COLO829 (cell line): Measurements from ENCODE around the gene RPP25.

Experiments
- DNase-seq: peaks from one replicate; pipeline ENCODE4 v3.0.0; 2012; ENCODE audit warnings: low spot score

Gene RPP25

GRCh38 chr15:74956648-74957475 lies at the start of gene RPP25:
RPP25 (minus strand) TSS chr15:74956772; CDS start chr15:74956583, 189 bp downstream.
- no peak for DNase-seq

DNA sequence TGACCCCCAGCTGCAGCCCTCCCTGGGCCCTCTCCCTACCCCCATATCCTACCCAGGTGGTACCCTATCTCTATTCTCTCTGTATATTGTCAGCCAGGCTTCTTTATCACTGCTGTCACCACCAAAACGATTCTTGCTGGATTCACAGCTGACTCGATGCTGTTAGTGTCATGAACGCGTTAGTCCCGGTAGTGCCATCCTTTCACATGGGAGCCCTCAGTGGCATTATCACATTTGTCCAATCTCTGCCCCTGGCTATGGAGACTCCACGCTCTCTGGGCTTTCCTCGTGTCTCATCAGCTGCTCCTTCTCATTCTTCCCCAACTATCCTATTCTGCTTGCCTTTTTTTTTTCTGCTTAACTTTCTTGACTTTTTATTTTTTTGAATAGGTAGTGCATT lies 45.8 kb upstream of the RPP25 start:
- DNase-seq: no peak

DNA sequence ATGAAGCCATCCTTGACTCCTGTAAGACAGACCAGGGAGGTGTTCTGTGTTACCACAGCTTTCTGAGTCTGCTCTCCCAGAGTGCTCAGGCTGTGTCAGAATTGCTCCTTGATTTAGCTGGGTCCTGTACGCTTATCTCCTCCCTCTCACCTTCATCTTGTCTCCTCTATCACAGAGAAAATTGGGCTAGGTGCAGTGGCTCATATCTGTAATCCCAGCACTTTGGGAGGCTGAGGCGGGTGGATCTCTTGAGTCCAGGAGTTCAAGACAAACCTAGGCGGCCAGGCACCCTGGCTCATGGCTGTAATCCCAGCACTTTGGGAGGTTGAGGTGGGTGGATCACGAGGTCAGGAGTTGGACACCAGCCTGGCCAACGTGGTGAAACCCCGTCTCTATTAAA lies 44.7 kb upstream of the RPP25 start:
- DNase-seq: no peak

DNA sequence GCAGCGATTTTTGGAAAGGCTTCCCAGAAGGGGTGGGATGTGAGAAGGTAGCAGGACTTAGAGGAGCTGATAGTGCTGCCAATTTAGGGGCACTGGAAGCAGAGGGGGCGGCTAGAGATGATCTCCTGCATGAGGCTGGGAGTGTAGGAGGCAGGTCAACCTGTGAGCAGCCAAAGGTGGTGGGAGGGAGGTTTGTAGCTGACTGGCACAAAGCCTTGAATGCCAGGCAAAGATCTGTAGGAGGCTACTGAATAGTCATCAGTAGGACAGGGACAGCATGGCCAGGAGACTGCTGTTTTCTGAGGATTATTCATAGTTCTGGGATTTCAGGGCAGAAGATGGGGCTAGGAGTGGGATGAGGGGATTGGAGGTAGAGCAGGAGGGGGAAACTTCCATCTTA lies 41.0 kb upstream of the RPP25 start:
- no peak for DNase-seq

DNA sequence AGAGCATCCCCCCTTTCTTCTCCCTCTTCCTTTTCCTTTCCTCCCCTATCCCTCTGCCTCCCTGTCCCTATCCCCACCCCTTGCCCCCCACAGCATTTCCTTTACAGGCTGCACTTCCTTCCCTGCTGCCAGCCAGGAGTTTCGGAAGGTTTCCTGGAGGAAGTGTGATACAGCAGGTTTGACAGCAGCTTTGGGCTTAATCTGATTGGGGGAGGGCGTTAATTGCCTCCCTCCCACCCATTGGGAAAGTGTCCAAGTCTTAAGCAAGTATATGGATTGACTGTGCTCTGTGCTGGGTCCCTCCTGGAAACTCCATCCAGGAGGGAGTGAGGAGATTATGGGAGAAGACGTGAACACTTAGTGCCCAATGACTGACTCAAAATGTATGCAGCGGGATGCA lies 40.6 kb upstream of the RPP25 start:
- DNase-seq: no peak

DNA sequence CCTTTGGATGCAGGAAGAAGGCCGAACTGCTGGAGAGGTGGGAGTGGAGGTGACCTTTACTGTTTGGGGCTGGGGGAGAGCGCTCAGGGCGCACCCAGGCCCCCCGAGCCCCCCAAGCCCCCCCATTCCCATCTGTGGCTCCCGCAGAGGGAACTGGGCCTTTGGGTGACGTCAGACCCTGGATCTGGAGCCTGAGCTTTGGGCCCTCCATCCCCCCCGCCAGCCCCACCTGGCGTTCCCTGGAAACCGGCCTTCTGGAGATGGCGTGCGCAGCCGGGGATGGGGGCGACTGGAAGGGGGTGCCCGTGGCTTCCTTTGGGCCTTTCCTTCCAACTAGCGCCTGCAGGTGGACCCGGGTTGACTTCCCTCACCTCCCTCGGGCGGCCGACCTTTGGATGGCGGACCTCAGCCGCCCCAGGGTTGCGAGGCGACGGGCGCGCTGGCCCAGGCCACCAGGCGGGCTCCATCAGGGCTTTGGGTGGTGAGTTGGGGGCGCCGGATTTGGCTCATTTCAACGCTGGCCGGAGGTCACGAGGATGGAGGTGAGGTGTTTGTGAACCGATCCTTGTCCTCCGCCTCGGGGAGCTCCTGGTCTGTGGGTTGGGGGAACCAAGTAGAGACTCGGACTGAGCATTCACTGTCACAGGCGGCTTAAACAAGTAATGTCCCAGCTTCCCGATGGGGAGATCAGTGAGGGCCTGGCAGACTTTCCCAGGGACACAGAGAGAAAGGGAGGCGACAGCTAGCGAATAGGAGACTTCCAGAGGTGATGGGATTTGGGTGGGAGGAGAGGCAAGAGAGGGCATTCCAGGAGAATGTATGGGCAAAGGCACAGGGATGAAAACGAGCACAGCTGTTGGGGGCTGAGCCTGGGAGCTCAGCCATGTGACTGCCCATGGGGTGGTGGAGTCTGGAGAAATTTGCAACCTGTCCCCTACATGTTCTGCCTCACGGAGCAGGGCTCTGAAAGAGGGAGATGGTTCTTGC lies 39.5 kb upstream of the RPP25 start:
- DNase-seq: no peak

- peak; percentile 88 for DNase-seq
Measured at GRCh38 chr15:74995182-74995778, 38.7 kb upstream of the RPP25 start, which contains the start of gene SCAMP5. SCAMP5 (plus strand) TSS chr15:74995563; CDS start chr15:75011840, 16,277 bp downstream.

GRCh38 chr15:74994685-74995084 lies 38.1 kb upstream of the RPP25 start:
- no peak for DNase-seq

DNA sequence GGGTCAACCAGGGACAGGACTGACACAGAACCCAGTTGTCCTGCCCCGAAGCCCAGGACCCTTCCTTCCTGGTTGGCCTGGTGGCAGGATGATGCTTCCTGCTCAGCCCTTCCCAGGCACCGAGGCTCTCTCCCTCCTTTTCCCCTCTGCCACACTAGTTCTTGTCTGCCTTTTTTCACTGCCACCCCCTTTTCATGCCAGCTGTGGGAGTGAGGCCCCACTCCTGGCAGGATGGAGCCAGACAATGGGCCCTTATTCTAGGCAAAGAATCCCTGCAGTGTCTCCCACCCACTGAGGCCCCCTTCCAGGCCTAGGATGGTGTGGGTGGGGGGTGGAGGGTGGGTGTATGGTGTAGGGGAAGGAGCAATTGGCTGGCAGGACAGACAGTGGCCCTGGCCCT lies 37.7 kb upstream of the RPP25 start:
- no peak for DNase-seq

- DNase-seq: no peak
Measured at GRCh38 chr15:74992619-74993018, 36.0 kb upstream of the RPP25 start.

GRCh38 chr15:74989527-74989926 lies 33.0 kb upstream of the RPP25 start:
- no peak for DNase-seq

GRCh38 chr15:74988007-74988800 lies 31.6 kb upstream of the RPP25 start:
- DNase-seq: no peak

- DNase-seq: no peak
Measured at GRCh38 chr15:74983725-74984231, 27.2 kb upstream of the RPP25 start.

- DNase-seq: no peak
Measured at GRCh38 chr15:74982183-74982582, 25.6 kb upstream of the RPP25 start.

DNA sequence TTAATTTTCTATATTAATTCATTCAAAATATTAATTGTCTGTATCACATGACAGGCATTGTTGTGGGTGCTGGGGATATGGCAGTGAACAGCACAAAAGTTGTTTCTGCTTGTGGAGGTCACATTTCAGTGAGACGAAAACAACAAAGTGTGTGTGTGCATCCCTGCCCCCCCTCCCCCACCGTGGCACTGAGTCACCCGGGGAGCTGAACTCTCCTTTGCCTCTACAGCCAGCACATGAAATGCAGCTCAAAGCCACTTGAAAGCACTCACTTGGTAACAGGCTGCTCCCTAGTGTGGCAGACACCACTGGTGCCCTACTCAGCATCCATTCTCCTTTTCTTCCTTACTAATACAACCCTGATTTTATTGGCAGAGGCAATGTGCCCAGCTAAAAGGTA lies 21.9 kb upstream of the RPP25 start:
- peak; percentile 52 for DNase-seq

DNA sequence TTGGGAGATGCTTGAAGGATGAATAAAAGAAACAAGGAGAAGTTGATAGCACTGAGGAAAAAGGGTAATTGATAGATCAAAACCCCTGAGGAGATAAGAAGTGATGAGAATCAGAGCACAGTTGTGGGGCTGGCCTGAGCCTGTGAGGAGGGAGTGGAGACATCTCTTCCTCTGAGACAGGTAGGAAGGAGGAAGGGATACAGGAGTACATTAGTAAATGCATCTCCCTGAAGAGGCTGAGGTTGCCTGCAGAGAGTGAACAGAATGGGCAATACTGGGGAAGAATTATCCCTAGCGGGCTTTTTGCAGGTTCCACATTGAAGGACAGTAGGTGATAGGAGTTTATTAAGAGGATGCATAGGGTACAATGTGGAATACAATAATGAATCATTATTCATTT lies 21.5 kb upstream of the RPP25 start:
- no peak for DNase-seq

GRCh38 chr15:74977599-74977998 lies 21.0 kb upstream of the RPP25 start:
- DNase-seq: no peak

- DNase-seq: no peak
Measured at GRCh38 chr15:74976159-74976558, 19.6 kb upstream of the RPP25 start.

- DNase-seq: no peak
Measured at GRCh38 chr15:74967670-74968069, 11.1 kb upstream of the RPP25 start.

- peak; percentile 54 for DNase-seq
Measured at GRCh38 chr15:74964794-74965193, 8.2 kb upstream of the RPP25 start.

DNA sequence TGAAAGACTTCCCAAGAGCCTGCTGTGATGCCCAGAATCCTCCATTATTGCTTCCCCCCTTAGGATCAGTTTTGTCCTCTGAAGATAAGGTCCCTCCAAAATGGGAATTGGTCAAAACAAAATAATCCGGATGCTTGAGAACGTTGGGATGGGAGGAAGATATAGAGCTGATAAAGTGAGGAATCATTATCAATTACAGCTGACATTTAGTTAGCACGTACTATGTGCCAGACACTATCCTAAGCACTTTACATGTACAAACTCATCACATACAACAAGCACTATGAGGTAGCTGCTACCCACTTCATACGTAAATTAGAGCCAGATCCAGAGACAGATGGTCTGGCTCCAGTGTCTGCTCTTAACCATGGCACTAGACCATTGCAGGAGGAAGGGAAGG lies 6.6 kb upstream of the RPP25 start:
- DNase-seq: no peak
